ENCODE results near the gene GALNT6. TPM values are rescaled to one million over a fixed set of nuclear protein-coding genes. Genes with fewer than 3 reads are reported as not detected.
A peak's percentile ranks its signal among the peaks of the same experiment; 100 is the strongest.

The GALNT6 gene
- total and polyA plus RNA-seq, 2 donors (not counting 3 experiments of a cell fraction or from before 2014, with no cell fraction given), result 18.7 to 39.2 TPM

DNA sequence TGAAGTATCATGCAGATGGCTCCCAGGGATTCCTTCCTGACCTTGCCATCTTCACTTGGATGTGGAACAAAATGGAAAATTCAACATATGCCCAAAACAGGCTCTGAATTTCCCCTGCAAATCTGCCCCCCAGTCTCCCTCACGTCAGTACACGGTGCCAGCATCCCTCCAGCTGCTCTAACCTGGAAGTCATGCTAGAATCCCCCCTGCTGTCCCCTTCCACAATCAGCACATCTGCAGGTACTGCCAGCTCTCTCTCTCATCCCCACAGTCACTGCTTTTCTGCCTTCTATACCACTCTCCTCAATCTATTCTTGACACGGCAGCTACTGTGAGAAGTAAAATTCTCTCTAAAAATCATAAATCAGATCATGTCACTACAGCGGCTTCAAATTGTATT, 21.6 kb downstream of the GALNT6 start:
- DNase-seq (ENCODE audit: low read depth, low spot score), result no peak
- CTCF ChIA-PET, result interaction anchor here (1.1 to 1.9 kb wide), 5 partner anchors 17 to 162 kb away, joined by 3 to 7 read pairs (median 4); partner anchors contain the start of gene GALNT6
- Histone ChIP-seq H3K4me2 (ENCODE audit: insufficient read depth, low read length) (no peak overlapping the region), H3K36me3 (ENCODE audit: control insufficient read depth in 2 of 2, extremely low read depth in 1 of 2, insufficient read depth in 2 of 2, low read length in 2 of 2) (no peaks in the 10 kb centered on the region), H3K79me2 (ENCODE audit: control insufficient read depth, insufficient read depth, low read length) (no peaks in the 10 kb centered on the region), H4K20me1 (replicated peaks; ENCODE audit: control insufficient read depth, extremely low read depth, insufficient read depth, low read length) (no peaks in the 10 kb centered on the region), H3K4me3 (replicated peaks in 1 of 3; ENCODE audit: insufficient read depth in 1 of 3, low read depth in 1 of 3, low read length in 3 of 3) (no peak overlapping the region), H3K27ac (ENCODE audit: insufficient read depth, low read depth, low read length) (peak overlapping the region; percentile 91), H2AFZ (ENCODE audit: low read depth, low read length) (no peak overlapping the region), H3K27me3 (ENCODE audit: control insufficient read depth in 2 of 2, insufficient read depth in 2 of 2, low read length in 2 of 2) (no peaks in the 10 kb centered on the region), H3K9me1 (replicated peaks; ENCODE audit: control insufficient read depth, extremely low read depth, insufficient read depth, low read length) (no peaks in the 10 kb centered on the region), H3K4me1 (ENCODE audit: control insufficient read depth, extremely low read depth, insufficient read depth, low read length) (peaks cover 48% of the 10 kb centered on the region), H3K9me3 (replicated peaks; ENCODE audit: control insufficient read depth, insufficient read depth, low read length) (no peaks in the 10 kb centered on the region), H3K9ac (replicated peaks; ENCODE audit: extremely low read depth, insufficient read depth, low read length) (peak overlapping the region; percentile 22)
- BruUV-seq (replicated peaks), result no TSS peak
- FAIRE-seq, result no peak
- intact Hi-C loops (cut with micrococcal nuclease) (loop anchor here (2.0 kb wide), 1 partner anchor 25 kb away; no protein-coding TSS in a partner anchor), dilution Hi-C loops (cut with MboI; ENCODE audit: extremely low pct_ligation_motif_present, low sequenced_read_pairs) (no loop called here)
- TF ChIP-seq EZH2 (IDR thresholded peaks at IDR 0.05; ENCODE audit: borderline replicate concordance, low read depth, low read length, severe bottlenecking) (no peak), POLR2A (IDR thresholded peaks at IDR 0.05; ENCODE audit: low read depth, low read length) (no peak)
- POLR2A ChIA-PET, result interaction anchor here (0.7 kb wide), 1 partner anchor 22 kb away, joined by 3 read pairs; the partner anchor contains the start of gene GALNT6

DNA sequence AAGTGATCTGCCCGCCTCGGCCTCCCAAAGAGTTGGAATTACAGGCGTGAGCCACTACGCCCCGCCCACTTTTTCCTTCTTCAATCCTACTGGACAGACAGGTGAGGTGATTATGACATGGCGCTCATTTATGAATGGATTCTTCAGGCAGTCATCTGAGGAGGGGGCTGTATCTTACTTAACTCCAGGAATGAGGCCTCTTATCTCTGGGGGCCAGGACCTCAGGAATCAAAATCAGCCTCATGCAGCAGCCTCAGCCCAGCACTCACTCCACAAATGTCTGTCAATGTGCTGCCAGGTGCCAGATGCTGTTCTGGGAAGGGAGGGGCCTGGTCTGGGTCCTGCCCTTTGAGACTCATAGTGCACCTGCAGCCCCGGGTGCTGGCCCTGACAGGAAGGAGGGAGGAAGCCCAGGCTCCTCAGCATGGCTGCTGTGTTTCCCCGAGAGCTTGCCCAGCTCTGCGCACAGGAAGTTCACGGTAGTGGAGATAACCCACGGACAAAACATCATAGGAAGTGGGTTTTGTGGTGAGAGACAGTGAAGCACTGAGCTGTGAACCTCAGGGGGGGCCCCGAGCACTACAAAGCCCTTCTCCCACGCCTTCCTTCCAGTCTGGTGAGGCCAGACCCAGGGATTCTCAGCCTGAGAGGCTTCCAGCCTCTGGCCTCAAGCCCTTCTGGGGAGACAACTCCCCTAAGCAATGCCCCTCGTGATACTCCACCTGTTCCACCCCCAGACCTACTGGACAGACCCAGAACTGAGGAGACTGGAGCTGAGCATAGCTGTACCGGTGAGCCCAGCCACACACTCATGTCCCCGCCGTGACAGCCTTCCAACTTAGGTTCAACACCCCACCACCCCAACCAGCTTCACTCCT, 22.3 kb downstream of the GALNT6 start:
- peak overlapping the region; percentile 91 for H3K27ac ChIP-seq (ENCODE audit: insufficient read depth, low read depth, low read length)
- no peak overlapping the region for H2AFZ ChIP-seq (ENCODE audit: low read depth, low read length)
- H3K4me3 ChIP-seq (replicated peaks in 1 of 3; ENCODE audit: insufficient read depth in 1 of 3, low read depth in 1 of 3, low read length in 3 of 3), result no peak overlapping the region
- dilution Hi-C loops (cut with MboI; ENCODE audit: extremely low pct_ligation_motif_present, low sequenced_read_pairs) (no loop called here), intact Hi-C loops (cut with micrococcal nuclease) (loop anchor here (2.0 kb wide), 1 partner anchor 26 kb away; no protein-coding TSS in a partner anchor)
- no peaks in the 10 kb centered on the region for H3K9me3 ChIP-seq (replicated peaks; ENCODE audit: control insufficient read depth, insufficient read depth, low read length)
- H3K79me2 ChIP-seq (ENCODE audit: control insufficient read depth, insufficient read depth, low read length), result no peaks in the 10 kb centered on the region
- TF ChIP-seq, protein P1, sequence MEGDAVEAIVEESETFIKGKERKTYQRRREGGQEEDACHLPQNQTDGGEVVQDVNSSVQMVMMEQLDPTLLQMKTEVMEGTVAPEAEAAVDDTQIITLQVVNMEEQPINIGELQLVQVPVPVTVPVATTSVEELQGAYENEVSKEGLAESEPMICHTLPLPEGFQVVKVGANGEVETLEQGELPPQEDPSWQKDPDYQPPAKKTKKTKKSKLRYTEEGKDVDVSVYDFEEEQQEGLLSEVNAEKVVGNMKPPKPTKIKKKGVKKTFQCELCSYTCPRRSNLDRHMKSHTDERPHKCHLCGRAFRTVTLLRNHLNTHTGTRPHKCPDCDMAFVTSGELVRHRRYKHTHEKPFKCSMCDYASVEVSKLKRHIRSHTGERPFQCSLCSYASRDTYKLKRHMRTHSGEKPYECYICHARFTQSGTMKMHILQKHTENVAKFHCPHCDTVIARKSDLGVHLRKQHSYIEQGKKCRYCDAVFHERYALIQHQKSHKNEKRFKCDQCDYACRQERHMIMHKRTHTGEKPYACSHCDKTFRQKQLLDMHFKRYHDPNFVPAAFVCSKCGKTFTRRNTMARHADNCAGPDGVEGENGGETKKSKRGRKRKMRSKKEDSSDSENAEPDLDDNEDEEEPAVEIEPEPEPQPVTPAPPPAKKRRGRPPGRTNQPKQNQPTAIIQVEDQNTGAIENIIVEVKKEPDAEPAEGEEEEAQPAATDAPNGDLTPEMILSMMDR (IDR thresholded peaks at IDR 0.05; ENCODE audit: extremely low read depth in 1 of 2, insufficient read depth in 1 of 2, low read depth in 1 of 2, low read length in 2 of 2), result no peak
- TF ChIP-seq GATA2 (IDR thresholded peaks at IDR 0.05; ENCODE audit: insufficient read depth, insufficient read length, low read depth, low read length), result peak; percentile 97
- TF ChIP-seq FOS (IDR thresholded peaks at IDR 0.05; ENCODE audit: borderline replicate concordance, insufficient read depth, low read length), result peak; percentile 76
- TF ChIP-seq POLR2A (IDR thresholded peaks at IDR 0.05; ENCODE audit: low read depth, low read length), result peak; percentile 56
- TF ChIP-seq JUN (IDR thresholded peaks at IDR 0.05; ENCODE audit: borderline replicate concordance, insufficient read depth, insufficient read length, low read depth), result peak; percentile 16
- TF ChIP-seq EZH2 (IDR thresholded peaks at IDR 0.05; ENCODE audit: borderline replicate concordance, low read depth, low read length, severe bottlenecking), result no peak
- TF ChIP-seq MYC (IDR thresholded peaks at IDR 0.05; ENCODE audit: low read depth, low read length), result no peak
- peak; percentile 98 for TF ChIP-seq POLR2AphosphoS5 (IDR thresholded peaks at IDR 0.05; ENCODE audit: insufficient read depth, low read depth, low read length)
- TF ChIP-seq, protein P2, sequence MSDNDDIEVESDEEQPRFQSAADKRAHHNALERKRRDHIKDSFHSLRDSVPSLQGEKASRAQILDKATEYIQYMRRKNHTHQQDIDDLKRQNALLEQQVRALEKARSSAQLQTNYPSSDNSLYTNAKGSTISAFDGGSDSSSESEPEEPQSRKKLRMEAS (IDR thresholded peaks at IDR 0.05; ENCODE audit: insufficient read depth, insufficient read length), result no peak
- no peaks in the 10 kb centered on the region for H3K36me3 ChIP-seq (ENCODE audit: control insufficient read depth in 2 of 2, extremely low read depth in 1 of 2, insufficient read depth in 2 of 2, low read length in 2 of 2)
- no peaks in the 10 kb centered on the region for H4K20me1 ChIP-seq (replicated peaks; ENCODE audit: control insufficient read depth, extremely low read depth, insufficient read depth, low read length)
- no peaks in the 10 kb centered on the region for H3K27me3 ChIP-seq (ENCODE audit: control insufficient read depth in 2 of 2, insufficient read depth in 2 of 2, low read length in 2 of 2)
- FAIRE-seq (peak; percentile 96), DNase-seq (ENCODE audit: low read depth, low spot score) (peak; percentile 74)
- peaks cover 41% of the 10 kb centered on the region for H3K4me1 ChIP-seq (ENCODE audit: control insufficient read depth, extremely low read depth, insufficient read depth, low read length)
- BruUV-seq (replicated peaks), result no TSS peak
- H3K4me2 ChIP-seq (ENCODE audit: insufficient read depth, low read length), result no peak overlapping the region
- peak overlapping the region; percentile 22 for H3K9ac ChIP-seq (replicated peaks; ENCODE audit: extremely low read depth, insufficient read depth, low read length)
- CTCF ChIA-PET, result interaction anchor here (0.6 to 1.9 kb wide), 7 partner anchors 15 to 163 kb away, joined by 3 to 7 read pairs (median 4); partner anchors contain the start of gene GALNT6
- H3K9me1 ChIP-seq (replicated peaks; ENCODE audit: control insufficient read depth, extremely low read depth, insufficient read depth, low read length), result no peaks in the 10 kb centered on the region
- POLR2A ChIA-PET, result interaction anchor here (0.7 kb wide), 1 partner anchor 22 kb away, joined by 3 read pairs; the partner anchor contains the start of gene GALNT6
